Keratinocyte (primary cell): Measurements from ENCODE around the gene RAB37. TPM values are rescaled to one million over a fixed set of nuclear protein-coding genes. Genes with fewer than 3 reads are reported as not detected.

Source experiments
- DNase-seq: peaks from one replicate; pipeline ENCODE4 v3.0.0-alpha.2; 2011; ENCODE audit warnings: low read depth, missing footprints, low spot score
- FAIRE-seq: peaks from 2 replicates; lab custom pipeline; 2011; peaks lifted over from hg19 to GRCh38; lab: Jason Lieb, UNC
- H2AFZ ChIP-seq: 2 replicates; pipeline ENCODE4 v1.6.0; 2012; ENCODE audit warnings: low read length, control low read depth, inconsistent platforms; ENCODE audit not compliant: control insufficient read depth
- H3K27ac ChIP-seq: 2 replicates; pipeline ENCODE4 v1.5.1; 2011; ENCODE audit warnings: low read length; ENCODE audit not compliant: control insufficient read depth, insufficient read depth
- H3K27me3 ChIP-seq: 3 replicates; pipeline ENCODE4 v1.6.0; 2011; ENCODE audit warnings: low read length; ENCODE audit not compliant: control insufficient read depth, insufficient read depth; ENCODE audit errors: extremely low read depth
- H3K36me3 ChIP-seq, 2 experiments: 2 replicates in 1 of 2; 3 replicates in 1 of 2; pipeline ENCODE4 v1.5.1; 2011; ENCODE audit warnings: low read length in 2 of 2, mild to moderate bottlenecking in 1 of 2; ENCODE audit not compliant: control insufficient read depth in 2 of 2, insufficient read depth in 2 of 2; ENCODE audit errors: extremely low read depth in 1 of 2
- H3K4me1 ChIP-seq: 3 replicates; pipeline ENCODE4 v1.5.1; 2011; ENCODE audit warnings: low read length; ENCODE audit not compliant: control insufficient read depth, insufficient read depth; ENCODE audit errors: extremely low read depth
- H3K4me2 ChIP-seq: 3 replicates; pipeline ENCODE4 v1.6.0; 2011; ENCODE audit warnings: low read depth, low read length; ENCODE audit not compliant: control insufficient read depth, insufficient read depth; ENCODE audit errors: extremely low read depth
- H3K4me3 ChIP-seq, 3 experiments: fragments of 200-600 bp in 1 of 3; sonication (generic) in 1 of 3; 2 replicates in 2 of 3; 3 replicates in 1 of 3; pipeline ENCODE4 v1.5.1; 2011 to 2016; ENCODE audit warnings: low read length in 3 of 3, mild to moderate bottlenecking in 3 of 3, control low read depth in 2 of 3, inconsistent platforms in 1 of 3, low read depth in 1 of 3, mixed read lengths in 1 of 3, mixed run types in 1 of 3, moderate library complexity in 1 of 3; ENCODE audit not compliant: control insufficient read depth in 2 of 3, insufficient read depth in 2 of 3; ENCODE audit errors: extremely low read depth in 1 of 3
- H3K79me2 ChIP-seq: 2 replicates; pipeline ENCODE4 v1.6.0; 2012; ENCODE audit warnings: low read length; ENCODE audit not compliant: control insufficient read depth, insufficient read depth
- H3K9ac ChIP-seq: 3 replicates; pipeline ENCODE4 v1.6.0; 2011; ENCODE audit warnings: low read length; ENCODE audit not compliant: control insufficient read depth, insufficient read depth; ENCODE audit errors: extremely low read depth
- H3K9me1 ChIP-seq: 3 replicates; pipeline ENCODE4 v1.6.0; 2011; ENCODE audit warnings: low read length; ENCODE audit not compliant: control insufficient read depth, insufficient read depth; ENCODE audit errors: extremely low read depth
- H3K9me3 ChIP-seq: 2 replicates; pipeline ENCODE4 v1.5.1; 2012; ENCODE audit warnings: low read depth, low read length; ENCODE audit not compliant: control insufficient read depth
- H4K20me1 ChIP-seq: 3 replicates; pipeline ENCODE4 v1.6.0; 2011; ENCODE audit warnings: low read length; ENCODE audit not compliant: control insufficient read depth, insufficient read depth; ENCODE audit errors: extremely low read depth
- EZH2 ChIP-seq: IDR thresholded peaks from one replicate; pipeline ENCODE4 v1.6.1; 2012; ENCODE audit warnings: inconsistent platforms, mild to moderate bottlenecking, low read length, moderate library complexity
- dilution Hi-C: fragments of 300-500 bp; cut with MboI; formaldehyde crosslinking; loops from one replicate; pipeline ENCODE4 v1.7.0; 2020; ENCODE audit warnings: low sequenced_read_pairs; ENCODE audit not compliant: extremely low pct_ligation_motif_present
- polyA plus RNA-seq, 5 experiments: library from polyadenylated mRNA; depleted of rRNA in 3 of 5; stranded (reverse) in 3 of 5; stranded (forward) in 1 of 5; unstranded in 1 of 5; fragments of >200 nt; gene quantifications; 1 replicate in 1 of 5; 2 replicates in 3 of 5; 3 replicates in 1 of 5; pipeline versions ENCODE4 v1.2.1 to v1.2.3, GENCODE V29; 2011 to 2012; ENCODE audit warnings: missing spikeins in 2 of 5, low read depth in 1 of 5, low replicate concordance in 1 of 5
- TF ChIP-seq, protein P1 (sequence below), 3 experiments: IDR thresholded peaks in 1 of 3; conservative IDR thresholded peaks in 1 of 3; optimal IDR thresholded peaks in 1 of 3; 2 replicates in 2 of 3; 3 replicates in 1 of 3; pipeline versions ENCODE3 to v1.5.1; 2011; ENCODE audit warnings: low read length in 3 of 3, mild to moderate bottlenecking in 3 of 3, moderate library complexity in 2 of 3, control low read depth in 1 of 3, inconsistent platforms in 1 of 3; ENCODE audit not compliant: insufficient read depth in 2 of 3; ENCODE audit errors: extremely low read depth in 1 of 3

The RAB37 gene
- polyA plus RNA-seq, 1 donor (not counting 4 experiments of a cell fraction or from before 2014, with no cell fraction given), result 0.03 TPM

DNA sequence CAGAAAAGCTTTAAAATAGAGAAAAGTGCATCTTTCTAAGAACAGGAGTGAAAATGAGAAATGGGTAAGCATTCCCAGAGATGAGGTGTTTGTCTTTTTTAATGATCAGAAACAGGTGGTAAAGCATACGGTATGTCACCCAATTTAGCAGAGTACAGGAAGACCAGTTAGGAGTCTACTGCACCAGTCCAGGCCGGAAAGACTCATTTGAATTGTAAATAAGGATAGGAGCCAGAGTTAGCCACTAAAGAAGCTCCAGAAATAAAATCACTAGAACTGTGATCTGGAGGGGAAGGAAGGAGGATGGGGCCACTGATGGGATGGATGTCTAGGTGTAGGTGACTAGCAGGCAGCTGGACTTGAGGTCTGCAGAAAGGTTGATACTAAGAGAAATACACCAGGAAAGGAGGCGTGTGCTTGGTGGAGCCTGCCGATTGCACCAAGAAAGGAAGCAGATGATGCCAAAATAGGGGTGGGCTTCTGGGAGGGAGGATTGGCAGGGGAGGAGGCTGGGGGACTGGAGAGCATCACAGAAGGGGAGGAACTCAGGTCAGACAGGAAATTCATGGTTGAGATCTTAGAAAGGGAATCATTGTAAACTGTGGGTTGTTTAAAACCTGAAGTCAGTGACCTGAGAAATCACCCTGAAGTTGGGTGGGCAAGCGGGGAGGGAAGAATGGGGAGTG is 47.2 kb downstream of the RAB37 start:
- Histone ChIP-seq H2AFZ (no peak overlapping the region), H3K9ac (no peak overlapping the region), H3K27ac (no peak overlapping the region), H3K4me2 (no peak overlapping the region), H3K79me2 (no peaks in the 10 kb centered on the region), H3K9me1 (no peaks in the 10 kb centered on the region), H4K20me1 (no peaks in the 10 kb centered on the region), H3K4me1 (peaks cover 10% of the 10 kb centered on the region), H3K36me3 (peaks cover 13 to 15% of the 10 kb centered on the region in 2 experiments), H3K27me3 (no peaks in the 10 kb centered on the region), H3K4me3 (no peak overlapping the region), H3K9me3 (no peaks in the 10 kb centered on the region)
- DNase-seq (no peak), FAIRE-seq (no peak)
- no peak for TF ChIP-seq EZH2
- TF ChIP-seq, protein P1, sequence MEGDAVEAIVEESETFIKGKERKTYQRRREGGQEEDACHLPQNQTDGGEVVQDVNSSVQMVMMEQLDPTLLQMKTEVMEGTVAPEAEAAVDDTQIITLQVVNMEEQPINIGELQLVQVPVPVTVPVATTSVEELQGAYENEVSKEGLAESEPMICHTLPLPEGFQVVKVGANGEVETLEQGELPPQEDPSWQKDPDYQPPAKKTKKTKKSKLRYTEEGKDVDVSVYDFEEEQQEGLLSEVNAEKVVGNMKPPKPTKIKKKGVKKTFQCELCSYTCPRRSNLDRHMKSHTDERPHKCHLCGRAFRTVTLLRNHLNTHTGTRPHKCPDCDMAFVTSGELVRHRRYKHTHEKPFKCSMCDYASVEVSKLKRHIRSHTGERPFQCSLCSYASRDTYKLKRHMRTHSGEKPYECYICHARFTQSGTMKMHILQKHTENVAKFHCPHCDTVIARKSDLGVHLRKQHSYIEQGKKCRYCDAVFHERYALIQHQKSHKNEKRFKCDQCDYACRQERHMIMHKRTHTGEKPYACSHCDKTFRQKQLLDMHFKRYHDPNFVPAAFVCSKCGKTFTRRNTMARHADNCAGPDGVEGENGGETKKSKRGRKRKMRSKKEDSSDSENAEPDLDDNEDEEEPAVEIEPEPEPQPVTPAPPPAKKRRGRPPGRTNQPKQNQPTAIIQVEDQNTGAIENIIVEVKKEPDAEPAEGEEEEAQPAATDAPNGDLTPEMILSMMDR (optimal IDR thresholded peaks at IDR 0.05 in 1 of 3, IDR thresholded peaks at IDR 0.05 in 1 of 3, conservative IDR thresholded peaks at IDR 0.05 in 1 of 3; ENCODE audit: extremely low read depth in 1 of 3, insufficient read depth in 2 of 3, low read length in 3 of 3), result no peak
- dilution Hi-C loops, result no loop called here

DNA sequence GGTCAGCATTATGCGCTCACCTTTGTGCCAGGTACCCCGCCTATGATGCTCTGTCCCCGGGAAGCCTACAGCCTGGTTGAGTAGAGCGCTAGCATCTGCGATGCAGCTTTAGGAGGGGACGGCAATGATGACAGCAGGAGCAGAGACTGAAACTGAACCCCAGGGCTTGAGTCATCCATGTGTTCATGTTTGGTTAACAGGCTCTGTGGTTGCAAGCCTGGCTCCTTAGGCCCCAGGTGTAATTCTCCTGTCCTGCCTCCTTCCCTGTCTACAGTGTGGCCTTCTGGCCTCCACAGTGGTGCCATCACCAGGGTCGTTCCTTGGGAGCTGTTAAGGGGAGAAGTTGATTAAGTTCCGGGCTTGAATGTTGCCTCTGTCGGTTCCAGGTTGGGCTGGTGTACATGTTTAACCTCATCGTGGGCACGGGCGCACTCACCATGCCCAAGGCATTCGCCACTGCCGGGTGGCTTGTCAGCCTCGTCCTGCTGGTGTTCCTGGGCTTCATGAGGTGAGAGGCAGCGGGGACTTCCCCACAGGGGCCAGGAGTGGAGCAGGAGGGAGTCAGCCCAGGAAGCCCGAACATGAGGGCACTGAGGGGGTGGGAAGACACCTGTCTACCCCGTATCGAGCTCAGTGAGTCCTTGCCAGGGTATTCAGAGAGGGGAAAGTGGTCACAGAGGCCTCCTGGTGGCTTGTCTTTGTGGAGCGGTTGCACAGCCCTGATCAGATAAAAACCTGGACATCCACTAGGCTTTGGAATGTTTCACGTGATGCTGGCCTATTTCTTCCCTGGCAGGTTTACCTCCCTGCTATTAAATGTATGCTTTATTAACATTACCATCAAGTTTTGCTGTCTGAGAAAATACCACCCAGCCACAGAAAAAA is 48.3 kb downstream of the RAB37 start:
- Histone ChIP-seq H3K36me3 (peaks cover 4 to 10% of the 10 kb centered on the region in 2 experiments), H4K20me1 (no peaks in the 10 kb centered on the region)

More for the DNA sequence above, 48.3 kb downstream of the RAB37 start:
- H3K9me3 ChIP-seq, result no peaks in the 10 kb centered on the region
- H3K9ac ChIP-seq, result no peak overlapping the region
- TF ChIP-seq, protein P1 (optimal IDR thresholded peaks at IDR 0.05 in 1 of 3, IDR thresholded peaks at IDR 0.05 in 1 of 3, conservative IDR thresholded peaks at IDR 0.05 in 1 of 3; ENCODE audit: extremely low read depth in 1 of 3, insufficient read depth in 2 of 3, low read length in 3 of 3), result peak in 2 of 3 experiments; percentile 7 to 10
- TF ChIP-seq EZH2, result no peak
- no peaks in the 10 kb centered on the region for H3K79me2 ChIP-seq
- no peak overlapping the region for H3K27ac ChIP-seq
- H3K4me3 ChIP-seq, result no peak overlapping the region
- FAIRE-seq (no peak), DNase-seq (no peak)
- no peaks in the 10 kb centered on the region for H3K27me3 ChIP-seq
- peaks cover 15% of the 10 kb centered on the region for H3K4me1 ChIP-seq
- no peaks in the 10 kb centered on the region for H3K9me1 ChIP-seq
- no peak overlapping the region for H2AFZ ChIP-seq
- dilution Hi-C loops, result no loop called here
- no peak overlapping the region for H3K4me2 ChIP-seq
